OCI-LY7 (cell line): ENCODE results near the gene ZBTB20.

Experiments used
- EZH2phosphoT487 ChIP-seq: fragments of 200-600 bp; sonication (generic); IDR thresholded peaks from 2 replicates; pipeline ENCODE4 v1.6.1; 2018; ENCODE audit warnings: low read depth, borderline replicate concordance, mild to moderate bottlenecking, mixed run types, antibody characterized with exemption, low read length, moderate library complexity, mixed read lengths
- TF ChIP-seq, protein P1 (sequence below): fragments of 200-600 bp; sonication (generic); conservative IDR thresholded peaks from 2 replicates; pipeline ENCODE4 v1.5.1; 2014; ENCODE audit warnings: mild to moderate bottlenecking, antibody characterized with exemption, low read length, moderate library complexity, mixed read lengths

DNA sequence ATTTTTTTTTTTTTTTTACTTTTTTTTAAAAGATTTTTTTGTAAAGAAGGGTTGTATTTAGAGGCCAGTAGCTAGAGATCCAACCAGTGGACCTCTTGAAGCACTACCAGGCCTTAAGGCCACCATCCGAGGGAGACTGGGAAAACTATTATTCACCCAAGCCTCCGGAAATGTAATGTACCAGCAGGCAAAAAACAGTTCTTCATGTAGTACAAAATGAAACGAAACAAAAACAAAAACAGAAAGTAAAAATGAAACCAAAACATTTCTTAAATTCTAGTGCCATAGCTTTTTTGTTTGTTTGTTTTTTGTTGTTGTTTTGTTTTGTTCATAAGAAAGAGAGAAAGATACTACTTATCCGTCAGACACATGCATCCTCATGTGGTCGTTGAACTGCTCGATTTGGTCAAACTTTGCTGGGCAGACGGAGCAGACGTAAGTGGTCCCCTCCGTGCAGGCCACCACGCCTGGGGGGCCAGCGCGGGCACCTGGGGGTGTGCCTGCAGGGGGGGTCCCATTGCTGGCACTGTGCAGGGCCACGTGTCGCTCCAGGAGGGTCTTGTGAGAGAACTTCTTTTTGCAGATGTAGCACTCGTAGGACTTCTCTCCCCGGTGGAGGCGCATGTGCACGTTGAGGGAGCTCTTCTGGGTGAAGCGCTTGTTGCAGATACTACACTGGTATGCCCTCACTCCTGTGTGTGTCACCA lies 808.3 kb downstream of the ZBTB20 start:
- TF ChIP-seq, protein P1, sequence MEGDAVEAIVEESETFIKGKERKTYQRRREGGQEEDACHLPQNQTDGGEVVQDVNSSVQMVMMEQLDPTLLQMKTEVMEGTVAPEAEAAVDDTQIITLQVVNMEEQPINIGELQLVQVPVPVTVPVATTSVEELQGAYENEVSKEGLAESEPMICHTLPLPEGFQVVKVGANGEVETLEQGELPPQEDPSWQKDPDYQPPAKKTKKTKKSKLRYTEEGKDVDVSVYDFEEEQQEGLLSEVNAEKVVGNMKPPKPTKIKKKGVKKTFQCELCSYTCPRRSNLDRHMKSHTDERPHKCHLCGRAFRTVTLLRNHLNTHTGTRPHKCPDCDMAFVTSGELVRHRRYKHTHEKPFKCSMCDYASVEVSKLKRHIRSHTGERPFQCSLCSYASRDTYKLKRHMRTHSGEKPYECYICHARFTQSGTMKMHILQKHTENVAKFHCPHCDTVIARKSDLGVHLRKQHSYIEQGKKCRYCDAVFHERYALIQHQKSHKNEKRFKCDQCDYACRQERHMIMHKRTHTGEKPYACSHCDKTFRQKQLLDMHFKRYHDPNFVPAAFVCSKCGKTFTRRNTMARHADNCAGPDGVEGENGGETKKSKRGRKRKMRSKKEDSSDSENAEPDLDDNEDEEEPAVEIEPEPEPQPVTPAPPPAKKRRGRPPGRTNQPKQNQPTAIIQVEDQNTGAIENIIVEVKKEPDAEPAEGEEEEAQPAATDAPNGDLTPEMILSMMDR, result no peak
- no peak for TF ChIP-seq EZH2phosphoT487
